HG03066 (cell line): ENCODE results near the gene ETS1.

Experiments used
- ATAC-seq: cut with Tn5 transposase; IDR thresholded peaks from one replicate; pipeline ENCODE4 v1.9.1; 2021; ENCODE audit warnings: low read depth; ENCODE audit not compliant: unreplicated experiment

Gene ETS1

DNA sequence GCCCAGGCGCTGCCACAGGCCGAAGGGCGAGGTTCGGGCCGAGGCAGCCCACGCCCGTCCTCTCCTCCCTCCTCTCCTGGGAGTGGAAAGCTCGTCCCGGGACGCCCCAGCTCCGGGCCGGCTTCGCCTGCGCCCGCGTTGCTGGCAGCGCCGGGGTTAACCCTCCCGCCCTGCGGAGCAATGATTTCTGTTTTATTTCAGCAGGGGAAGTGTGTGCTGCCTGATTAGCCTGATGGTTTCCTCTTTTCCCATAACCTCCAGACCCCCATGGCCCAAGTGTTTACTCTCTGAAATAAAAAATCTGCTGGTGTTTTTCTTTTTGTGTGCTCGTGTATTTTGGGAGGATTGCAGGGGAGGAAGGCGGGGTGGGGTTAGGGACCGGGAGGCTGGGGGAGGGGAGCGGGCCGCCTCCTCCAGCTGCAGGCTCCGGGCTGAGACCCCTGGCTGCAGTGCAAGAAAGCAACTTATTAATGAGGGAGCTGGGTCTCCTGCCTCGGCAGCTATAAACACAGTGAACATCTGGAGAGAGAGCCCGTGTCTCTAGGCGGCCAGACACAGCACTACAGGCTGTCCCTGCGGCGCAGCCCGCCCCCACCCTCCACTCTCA lies 38.6 kb downstream of the ETS1 start:
- no peak for ATAC-seq

DNA sequence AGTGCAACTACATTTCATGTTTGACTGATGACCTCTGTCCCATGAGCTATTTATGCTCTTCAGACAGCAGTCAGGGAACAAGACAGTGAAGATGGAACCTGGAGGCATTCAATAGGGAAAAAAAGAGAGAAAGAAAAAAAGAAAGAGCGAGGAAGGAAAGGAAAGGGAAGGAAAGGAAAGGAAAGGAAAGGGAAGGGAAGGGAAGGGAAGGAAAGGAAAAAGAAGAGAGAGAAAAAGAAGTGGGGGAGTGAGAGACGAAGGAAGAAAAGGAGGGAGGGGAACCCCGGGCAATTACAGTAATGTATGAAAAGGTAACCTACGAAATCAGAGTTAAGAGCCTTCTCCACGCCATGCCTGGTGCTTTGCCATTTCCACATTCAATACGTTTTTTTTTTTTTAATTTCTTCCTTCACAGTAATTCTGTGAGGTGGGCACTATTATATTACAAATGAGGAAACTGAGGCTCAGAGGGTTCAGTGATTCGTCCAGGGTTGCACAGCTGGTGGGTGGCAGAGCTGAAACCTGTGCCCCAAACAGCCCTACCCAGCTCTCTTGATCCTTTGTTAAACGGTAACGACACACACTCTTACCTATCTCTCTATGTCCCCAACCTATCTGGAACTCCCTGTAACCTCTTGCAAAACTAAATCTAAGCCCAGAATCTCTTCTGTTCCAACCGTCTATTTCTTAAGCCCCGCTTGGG lies 39.3 kb downstream of the ETS1 start:
- no peak for ATAC-seq

DNA sequence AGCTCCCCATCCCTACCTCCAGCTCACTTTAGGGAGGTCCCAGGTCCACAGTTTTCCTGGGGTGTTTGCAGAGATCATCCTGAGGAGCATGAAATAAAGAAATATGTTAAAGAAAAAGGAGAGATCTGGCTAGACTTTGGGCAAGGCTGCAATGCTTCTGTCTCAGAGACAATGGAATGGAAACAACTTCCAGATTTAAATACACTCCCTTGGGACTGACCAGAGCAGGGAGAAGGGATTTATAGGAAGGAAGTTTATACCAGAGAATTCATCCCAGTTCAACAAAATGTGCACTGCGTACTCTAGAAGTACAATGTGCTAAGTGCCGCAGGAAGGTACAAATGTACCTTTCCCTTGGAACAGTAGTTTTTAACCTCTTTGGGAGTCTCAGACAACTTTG lies 40.4 kb downstream of the ETS1 start:
- ATAC-seq, result no peak

DNA sequence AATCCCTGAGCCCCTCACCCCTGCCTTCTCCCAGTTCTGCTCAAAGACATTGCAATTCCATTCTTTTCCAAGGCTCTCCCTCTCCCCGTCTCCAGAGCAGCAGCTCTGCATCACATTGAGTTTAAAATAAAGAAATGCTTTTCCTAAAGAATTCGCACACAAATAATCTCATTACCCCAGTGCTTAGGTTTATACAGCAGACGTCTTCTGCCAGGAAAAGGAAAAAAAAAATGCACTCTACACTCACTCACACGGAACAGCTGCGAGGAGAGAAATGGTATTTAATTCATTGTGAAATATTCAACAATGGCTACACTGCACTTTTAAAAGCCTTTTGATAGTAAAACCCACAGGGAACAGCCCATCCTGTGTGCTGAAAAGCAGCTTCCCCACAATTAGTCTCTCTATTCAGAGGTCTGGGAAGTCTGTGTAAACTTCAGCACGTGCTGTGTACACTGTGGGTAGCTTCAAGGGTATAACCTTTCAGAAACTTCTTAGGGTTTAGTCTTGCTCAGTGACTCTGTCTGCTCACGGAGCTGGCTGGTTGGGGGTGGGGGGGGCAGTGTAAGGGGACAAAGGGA lies 42.8 kb downstream of the ETS1 start:
- ATAC-seq, result no peak

DNA sequence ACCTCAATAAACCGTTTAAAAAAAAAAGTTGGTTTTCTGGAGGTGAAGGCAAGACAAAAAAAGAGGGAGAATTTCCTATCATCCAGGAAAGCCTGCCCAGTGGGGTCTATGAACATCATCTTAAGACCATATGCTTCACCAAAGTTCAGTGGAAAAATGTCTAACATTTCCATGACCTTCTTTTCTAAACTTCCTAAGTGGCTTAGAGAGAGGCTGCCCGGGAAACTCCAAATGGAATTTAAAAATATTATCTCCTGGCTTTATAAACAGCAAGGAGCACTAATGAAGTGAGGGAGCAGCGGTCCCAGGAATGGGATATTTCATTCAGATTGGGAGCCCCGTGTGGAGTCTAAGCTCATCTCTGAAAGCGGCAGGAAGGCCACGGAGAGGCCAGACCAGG lies 46.9 kb downstream of the ETS1 start:
- ATAC-seq, result no peak

DNA sequence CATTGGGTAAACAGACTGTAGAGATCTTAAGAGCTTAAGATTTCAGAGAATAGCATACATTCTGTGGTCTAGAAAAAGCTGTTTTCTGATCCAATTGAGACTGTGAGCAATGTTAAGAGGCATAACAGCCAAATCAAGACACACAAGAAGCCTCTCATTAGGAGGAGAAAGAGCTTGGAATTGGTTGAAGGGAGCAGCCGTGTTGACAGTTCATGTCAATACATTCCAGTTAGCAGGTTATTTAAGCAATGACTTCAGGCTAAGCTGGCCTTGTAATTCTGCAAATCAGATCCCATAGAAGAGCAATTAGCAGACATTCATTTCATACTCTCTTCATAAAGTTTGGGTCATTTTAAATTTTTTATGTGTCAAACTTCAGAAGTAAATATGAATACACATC lies 50.9 kb downstream of the ETS1 start:
- no peak for ATAC-seq

DNA sequence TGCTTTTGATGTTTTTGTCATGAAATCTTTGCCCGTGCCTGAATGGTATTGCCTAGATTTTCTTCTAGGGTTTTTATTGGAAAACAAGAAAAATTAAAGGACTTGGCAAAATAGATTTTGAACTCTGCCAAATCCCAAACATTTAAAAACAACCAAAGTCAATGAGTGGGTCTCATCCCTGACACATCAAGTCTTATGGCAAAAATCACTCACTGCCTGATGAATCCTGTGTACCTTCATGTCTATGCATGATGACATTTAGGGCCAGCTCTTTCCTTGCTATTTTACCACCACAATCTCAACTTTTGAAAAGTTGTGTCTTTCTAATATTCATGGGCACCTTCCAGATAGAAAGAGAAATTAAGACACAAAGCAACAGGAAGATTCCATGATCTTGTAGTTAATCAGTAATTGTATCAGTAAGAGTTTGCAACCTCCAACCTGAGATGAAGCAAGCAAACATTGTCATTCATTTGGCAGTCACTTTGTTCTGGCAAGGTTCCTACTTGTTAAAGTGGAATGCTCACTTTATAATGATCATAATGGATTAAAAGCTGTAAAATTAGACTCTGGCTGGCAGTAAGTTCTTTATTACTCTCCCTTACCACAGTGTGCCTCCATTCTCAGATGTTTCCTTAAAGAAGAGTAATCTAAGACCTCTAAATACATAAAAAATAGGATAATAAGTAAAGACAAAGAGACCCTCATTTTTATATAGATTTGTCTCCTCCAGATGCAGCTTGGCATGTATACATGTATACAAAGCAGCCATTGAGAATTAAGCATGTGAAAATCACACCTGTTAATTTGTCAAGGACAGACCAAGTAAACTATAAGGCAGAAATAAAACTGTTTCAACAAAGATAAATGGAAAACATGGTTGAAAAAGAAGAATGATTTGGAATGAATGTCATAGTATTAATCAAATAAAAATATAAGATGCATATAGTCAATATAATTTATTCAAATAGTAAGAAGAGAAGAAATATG lies 51.6 kb downstream of the ETS1 start:
- ATAC-seq, result no peak

DNA sequence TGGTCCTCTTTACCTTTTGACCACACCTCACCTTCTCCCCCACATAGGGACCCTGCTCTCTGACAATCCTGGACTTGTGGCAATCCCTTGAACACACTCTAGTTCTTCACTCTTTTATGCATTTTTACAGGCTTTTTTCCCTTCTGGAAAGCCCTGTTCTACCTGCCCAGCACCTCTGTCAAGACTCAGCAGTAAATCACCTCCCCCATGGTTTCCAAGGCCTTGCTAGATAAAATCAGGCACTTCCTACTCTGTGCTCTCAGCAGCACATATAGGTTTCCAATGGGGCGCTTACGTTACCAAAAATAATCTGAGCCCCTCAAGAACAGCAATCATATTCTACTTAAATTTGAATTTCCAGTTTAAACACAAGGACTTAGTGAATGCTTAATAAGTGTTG lies 53.9 kb downstream of the ETS1 start:
- ATAC-seq, result no peak

DNA sequence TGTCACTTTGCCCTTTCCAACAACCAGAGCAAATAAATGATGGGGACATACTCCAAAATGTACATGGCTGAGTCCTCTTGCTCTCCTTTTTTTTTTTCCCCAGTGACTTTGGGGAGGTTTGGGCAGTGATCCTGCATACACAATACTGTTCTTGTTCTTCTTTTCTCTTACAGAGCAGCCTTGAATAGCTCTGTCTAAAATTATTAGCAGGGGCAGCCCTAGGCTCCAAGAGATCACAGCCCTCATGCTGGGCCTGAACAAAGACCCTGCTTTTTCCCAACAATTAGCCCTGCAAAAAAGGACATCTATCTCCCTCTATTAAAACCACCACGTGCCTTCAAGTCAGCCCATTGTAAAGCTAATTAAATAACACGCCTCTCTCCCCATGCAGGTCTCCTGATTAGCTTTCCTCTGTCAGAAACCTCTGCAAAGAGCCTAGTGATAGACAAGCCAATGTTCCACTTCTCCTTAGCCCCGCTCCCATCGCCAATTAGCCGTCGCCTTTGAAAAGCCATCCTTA lies 54.7 kb downstream of the ETS1 start:
- no peak for ATAC-seq

DNA sequence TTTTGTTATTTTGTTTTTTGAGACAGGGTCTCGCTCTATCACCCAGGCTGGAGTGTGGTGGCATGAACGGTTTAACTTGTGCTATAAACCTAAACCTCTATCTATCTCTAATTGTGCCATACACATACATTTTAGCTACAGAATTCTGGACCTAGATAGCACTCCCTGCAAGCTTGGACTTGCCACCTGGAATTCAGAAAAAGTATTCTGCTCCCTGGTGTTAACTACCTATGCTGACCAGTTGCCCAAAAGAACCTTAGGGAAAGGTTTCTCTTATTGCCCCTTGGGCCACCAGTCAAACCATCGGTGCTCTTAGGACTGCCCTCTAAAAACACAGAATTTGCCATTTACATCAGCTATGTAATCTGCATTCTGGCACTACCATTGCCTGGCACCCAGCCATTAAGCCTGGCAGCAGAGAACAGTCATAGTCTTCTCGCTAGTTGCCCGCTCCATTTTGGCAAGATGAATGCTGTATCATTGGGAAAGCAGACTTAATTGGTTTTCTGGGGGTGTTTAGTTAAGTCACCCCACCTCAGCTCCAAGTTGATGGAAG lies 55.3 kb downstream of the ETS1 start:
- ATAC-seq, result no peak

DNA sequence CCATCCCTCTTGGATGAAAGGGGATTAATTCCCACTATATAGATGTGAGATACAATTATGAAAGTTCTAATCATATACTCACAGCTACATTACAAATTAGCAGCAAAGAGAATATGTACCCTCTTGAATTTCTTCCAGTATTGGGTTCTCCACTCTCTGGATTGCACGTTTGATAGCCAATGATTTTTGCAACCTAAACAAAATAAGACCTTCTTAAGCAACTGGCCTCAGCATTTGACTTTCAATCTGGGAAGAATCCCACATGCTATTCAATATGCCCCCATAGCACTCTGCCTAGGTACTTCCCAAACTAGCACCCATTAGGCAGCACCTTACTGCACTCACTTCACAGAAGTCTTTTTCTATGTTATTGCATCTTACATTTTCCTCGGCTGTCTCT lies 55.8 kb downstream of the ETS1 start:
- ATAC-seq, result no peak

DNA sequence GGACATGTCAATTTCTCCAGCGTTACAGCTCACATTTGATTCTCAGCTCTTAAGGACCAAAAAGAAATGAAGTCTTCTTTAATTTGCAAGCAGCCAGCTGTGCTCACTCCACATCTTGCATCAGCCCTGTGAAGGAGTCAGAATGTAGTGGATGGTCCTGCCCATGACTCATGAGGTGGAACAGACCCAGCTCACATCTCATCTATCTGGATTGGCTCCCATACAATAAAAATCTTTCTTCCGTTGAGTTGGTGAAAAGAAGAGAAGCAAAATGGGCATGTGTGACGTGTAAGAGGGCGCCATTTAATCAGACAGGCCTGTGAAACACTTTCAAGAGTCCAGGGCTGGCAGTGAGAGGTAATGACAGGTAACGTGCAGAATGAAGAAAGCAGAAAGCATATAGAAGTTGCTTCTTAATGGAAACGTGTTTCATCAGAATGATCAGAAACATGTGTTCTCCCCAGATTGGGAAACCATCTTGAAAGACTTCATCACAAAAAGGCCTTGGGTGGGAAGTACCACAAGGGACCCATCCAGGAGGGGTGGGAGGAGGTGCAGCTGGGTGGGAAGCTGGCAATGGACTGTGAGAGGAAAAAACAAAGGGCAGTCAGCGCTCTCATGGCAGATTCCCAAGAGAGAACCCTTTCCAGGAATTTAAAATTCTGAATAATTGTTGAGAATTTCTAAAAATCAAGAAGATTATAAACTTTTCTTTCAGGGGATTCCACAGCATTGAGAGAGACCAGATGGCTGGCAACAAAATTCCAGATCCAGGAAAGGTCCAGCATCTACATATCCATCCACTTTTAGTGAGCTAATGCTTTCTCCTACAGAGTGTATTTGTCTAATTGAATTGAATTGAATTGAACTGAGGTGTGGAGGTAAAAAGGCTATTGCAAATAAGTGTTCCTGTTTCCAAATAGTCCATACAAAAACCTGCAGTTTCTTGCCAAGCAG lies 57.0 kb downstream of the ETS1 start:
- ATAC-seq, result no peak

DNA sequence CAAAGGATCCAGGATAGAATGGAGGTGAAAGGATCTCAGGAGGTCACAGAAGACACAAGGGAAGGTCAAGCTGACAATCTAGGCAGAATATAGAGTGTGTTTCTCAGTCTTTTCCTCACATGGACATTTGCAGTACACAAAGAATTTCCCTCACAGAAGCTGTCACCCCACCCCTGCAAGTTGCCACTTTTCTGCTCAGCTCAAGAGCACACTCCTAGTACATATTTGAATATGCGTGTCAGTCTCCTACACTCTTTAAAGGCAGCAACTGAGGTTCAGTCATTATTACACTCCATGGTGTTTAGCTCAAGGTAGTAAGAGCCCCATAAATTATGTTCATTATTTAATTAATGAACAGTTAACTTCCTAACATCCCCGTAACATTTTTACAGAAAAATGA lies 59.1 kb downstream of the ETS1 start:
- no peak for ATAC-seq

DNA sequence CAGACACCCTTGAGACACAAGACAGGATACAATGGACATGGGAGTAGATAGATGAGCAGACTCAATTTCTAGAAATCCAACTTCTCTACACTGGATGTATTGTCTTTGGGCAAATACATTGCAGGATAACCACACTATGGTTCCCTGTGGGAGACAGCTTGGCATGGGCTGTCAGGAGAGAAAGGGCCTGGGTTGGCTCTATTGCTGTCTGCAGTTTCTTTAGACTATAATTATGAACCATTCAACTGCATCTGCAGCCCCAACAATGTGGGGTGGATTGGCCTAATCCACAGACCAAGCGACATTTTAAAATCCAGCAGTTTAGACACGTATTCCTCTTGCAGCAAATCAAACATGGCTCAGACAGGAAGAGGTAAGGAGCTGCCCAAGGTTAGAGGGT lies 60.3 kb downstream of the ETS1 start:
- ATAC-seq, result no peak

DNA sequence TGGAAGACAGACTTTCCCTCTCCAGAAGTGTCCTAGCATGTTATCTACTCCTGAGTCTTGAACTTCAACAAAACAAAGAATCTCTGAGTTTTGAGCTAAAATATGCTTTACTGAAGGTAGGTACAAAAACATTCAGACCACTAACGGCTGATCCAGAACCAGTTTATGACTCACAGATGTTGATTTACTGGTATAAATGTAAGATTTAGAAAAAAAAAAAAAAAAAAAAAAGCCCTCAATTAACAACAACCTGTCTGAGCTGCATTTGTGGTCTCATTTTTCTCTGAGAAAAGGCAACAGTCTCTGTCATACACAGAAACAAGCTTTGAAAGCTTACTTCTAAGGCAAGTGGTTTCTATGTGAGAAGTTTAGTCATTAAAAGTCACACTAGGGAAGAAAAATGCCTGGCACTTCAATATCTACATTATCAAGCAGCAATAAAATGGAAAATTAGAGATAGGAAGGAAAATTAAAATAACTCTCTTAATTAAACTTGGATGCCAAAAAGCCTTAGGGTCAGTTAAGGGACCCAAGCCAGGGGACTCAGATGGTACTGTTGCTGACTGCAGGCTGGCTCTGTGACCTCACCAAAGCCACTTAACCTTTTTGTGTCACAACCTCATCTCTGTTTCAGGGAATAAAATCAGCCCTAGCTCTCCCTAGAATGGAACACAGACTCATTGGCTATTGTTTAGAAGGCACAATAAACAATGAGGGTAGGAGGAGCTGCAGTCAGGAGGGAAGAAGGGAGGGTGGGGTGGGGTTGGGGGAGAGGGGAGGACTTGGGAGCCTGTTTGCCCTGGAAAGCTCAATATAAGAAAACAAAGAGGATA lies 61.7 kb downstream of the ETS1 start:
- no peak for ATAC-seq

DNA sequence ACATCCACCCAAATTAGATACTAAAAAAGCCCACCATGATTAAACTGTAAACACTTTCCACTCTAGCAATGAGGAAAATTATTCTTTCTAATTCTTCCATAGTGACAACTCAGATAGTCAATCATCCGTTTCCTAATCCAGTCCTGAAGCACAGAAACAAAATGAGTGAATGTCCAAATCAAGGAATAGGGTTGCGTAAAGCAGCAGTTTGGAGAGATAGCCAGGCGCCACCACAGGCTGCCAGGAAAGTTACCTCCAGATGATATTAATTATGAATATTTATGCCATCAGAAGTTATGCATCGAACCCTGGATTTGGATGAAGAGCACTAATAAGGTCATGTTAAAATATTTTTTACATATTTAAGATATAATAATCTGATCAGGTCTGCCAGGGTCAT lies 63.2 kb downstream of the ETS1 start:
- ATAC-seq, result no peak

DNA sequence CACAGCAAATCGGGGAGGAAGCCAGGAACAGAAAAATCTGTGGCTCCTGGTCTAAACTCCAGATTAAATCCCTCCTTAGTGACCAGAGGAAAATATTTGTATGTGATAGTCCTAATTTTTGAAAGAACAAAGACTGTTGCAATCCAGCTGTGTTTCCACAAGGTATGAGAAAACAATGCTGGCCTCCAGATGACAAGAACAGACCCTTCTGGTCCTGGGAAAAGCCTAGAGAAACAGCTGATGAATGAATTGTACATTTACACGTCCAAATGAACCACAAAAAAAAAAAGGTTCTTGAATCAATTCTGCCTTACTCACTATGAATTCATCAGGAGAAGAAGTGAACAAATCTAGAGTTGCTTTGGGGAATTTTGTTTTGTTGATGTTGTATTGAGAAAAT lies 63.7 kb downstream of the ETS1 start:
- no peak for ATAC-seq

DNA sequence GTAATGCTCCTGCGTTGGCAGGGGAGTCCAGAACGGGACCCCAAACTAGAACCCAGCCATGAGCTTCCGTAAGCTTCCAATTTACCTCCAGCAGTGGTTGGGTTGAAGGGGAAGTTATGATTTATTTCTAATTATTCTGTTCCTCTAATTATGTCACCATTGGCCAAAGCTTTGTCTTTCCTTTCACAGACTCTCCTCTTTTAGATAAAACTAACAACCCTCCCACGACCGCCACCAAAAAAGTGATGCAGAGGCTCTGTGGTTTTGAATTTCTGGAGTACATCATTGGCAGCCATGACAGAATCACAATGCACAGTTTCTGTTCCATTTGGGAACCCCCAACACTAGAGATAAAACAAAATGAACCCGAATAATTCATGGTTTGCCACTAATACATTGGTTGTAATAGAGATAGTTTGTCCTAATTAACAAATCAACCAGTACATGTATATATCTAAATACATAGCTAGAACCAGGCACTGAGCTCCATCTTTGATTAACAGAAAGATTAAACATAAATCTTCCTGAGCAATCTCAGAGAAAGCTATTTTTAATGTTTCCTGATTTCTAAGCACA lies 64.3 kb downstream of the ETS1 start:
- ATAC-seq, result peak; percentile 4
